AML-193 (cell line): ENCODE results near the gene TMEM163.
"Not testable (repeated sequence)": the region's sequence is repeated elsewhere in the genome, so short reads cannot be mapped to it uniquely, and the experiment has no call there.

Source experiments
- DNase-seq, 2 experiments: peaks; one replicate each; lab custom pipeline; 2025; lab: John Stamatoyannopoulos, UW

TMEM163 gene

GRCh38 chr2:134578316-134578715 is 140.5 kb downstream of the TMEM163 start:
- no peak for DNase-seq

GRCh38 chr2:134576478-134576877 is 142.3 kb downstream of the TMEM163 start:
- DNase-seq, result no peak

DNA sequence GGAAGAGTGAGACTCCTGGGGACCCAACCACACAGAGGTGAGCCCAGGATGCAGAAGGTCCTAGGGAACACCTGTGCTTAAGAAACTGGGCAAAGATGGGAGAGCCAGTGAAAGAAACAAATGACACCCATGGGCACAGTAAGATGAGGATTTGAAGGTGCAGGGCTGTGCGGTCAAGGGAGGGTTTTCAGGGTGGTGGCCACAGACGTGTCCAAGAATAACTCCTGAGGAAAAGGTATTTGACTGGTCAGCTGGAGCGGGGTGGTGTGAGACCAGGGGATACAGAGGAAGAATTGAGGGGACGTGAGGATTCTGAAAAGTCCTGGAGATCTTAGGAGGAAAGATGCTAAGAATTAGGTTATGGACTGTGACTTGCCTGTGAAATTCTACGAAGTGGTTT is 142.9 kb downstream of the TMEM163 start:
- DNase-seq, result no peak

DNA sequence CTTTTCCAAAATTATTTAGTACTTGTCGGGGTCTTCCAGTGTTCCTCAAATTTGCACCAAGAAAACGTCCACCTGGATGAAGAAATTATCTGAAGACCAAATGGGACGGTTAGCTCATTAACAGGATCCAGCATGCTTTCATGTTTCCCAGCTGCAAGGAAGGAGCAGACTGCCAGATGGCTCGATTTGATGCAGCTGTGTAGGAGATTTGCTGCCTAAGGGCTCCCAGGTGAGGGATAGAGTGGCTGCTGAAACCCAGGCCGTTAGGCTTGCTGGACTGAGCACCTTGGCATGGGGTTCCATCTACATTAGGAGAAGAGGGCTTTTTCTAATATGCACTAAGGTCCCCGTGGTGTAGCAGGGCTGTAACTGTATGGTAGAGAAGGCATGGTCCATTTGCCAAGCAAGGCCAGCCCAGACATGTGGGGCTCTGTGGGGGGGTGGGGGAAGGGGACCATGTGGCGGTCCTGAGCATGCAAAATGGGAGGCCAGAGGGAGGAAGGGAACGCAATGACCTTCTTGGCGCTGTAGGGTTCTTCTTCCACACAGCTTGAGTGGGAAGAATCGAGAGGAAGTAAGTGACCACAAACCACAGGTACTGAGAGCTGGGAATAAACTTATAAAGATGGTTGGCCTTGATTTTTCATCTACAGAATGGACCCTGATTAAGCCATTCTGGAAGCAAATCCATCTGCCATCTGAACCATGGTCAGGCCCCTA is 144.0 kb downstream of the TMEM163 start:
- DNase-seq, result no peak

- DNase-seq, result no peak
Observed at GRCh38 chr2:134573724-134574123, 145.1 kb downstream of the TMEM163 start.

GRCh38 chr2:134573085-134573370 is 145.8 kb downstream of the TMEM163 start:
- DNase-seq, result no peak

GRCh38 chr2:134572314-134573084 is 146.3 kb downstream of the TMEM163 start:
- no peak for DNase-seq

DNA sequence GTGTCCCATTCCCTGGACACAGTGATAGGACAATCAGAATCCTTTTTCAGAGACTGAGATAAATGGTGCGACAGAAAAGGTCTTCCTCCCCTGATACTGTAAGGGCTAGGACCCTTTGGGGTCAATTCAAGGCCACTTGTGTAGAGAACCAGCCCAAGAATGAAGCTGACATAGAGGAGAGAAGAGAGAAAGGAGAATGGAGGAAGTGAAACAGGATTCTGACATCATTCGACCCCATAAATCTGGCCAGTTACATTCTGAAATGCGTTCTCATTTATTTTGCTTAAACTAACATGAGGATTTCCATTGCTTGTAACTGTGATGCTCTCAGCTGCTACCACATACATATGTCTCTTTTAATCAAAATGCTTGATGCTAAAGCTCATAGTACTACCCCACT is 148.1 kb downstream of the TMEM163 start:
- no peak for DNase-seq

DNA sequence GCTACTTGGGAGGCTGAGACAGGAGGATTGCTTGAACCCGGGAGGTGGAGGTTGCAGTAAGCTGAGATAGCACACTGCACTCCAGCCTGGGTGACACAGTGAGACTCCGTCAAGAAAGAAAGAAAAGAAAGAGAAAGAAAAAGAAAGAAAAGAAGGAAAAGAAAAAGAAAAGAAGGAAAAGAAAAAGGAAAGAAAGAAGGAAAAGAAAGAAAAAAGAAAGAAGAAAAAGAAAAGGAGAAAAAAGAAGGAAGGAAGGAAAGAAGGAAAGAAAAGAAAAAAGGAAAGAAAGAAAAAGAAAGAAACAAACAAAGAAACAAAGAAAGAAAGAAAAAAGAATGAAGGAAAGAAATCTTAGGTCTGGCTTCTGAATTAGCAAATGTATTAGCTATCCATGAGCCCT is 150.4 kb downstream of the TMEM163 start:
- DNase-seq, result no peak

DNA sequence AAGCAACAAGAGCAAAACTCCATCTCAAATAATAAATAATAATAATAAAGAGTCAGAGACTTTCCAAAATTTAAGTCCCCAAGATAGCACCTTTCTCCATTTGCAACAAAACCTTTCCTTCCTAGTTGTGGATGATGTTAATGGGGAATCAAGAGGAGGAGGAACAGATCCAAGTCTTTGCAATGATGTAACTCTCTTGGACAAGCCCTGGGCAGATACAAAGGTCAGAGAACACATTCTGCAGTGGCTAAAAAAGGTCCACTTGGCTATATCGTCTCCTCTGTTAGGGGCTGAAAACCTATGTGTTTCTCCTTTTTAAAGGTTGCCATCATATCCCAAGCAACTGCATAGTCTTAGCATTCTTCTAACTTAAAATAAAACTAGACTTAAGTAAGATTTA is 151.1 kb downstream of the TMEM163 start:
- DNase-seq, result no peak

DNA sequence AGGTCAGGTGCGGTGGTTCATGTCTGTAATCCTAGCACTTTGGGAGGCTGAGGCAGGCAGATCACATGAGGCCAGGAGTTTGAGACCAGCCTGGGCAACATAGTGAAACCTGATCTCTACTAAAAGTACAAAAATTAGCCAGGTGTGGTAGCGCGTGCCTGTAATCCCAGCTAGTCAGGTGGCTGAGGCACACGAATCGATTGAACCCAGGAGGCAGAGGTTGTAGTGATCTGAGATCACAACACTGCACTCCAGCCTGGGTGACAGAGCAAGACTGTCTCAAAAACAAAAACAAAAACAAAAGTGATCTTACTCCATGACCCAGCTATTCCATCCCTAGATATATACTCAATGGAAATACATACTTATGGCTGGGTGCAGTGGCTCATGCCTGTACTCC is 153.8 kb downstream of the TMEM163 start:
- DNase-seq, result not testable (repeated sequence)

GRCh38 chr2:134564549-134564948 is 154.3 kb downstream of the TMEM163 start:
- DNase-seq, result no peak

GRCh38 chr2:134558208-134558830 is 160.5 kb downstream of the TMEM163 start:
- DNase-seq, result no peak

- DNase-seq, result no peak
Observed at GRCh38 chr2:134555411-134555810, 163.4 kb downstream of the TMEM163 start.

- DNase-seq, result no peak
Observed at GRCh38 chr2:134553657-134554056, 165.1 kb downstream of the TMEM163 start.

DNA sequence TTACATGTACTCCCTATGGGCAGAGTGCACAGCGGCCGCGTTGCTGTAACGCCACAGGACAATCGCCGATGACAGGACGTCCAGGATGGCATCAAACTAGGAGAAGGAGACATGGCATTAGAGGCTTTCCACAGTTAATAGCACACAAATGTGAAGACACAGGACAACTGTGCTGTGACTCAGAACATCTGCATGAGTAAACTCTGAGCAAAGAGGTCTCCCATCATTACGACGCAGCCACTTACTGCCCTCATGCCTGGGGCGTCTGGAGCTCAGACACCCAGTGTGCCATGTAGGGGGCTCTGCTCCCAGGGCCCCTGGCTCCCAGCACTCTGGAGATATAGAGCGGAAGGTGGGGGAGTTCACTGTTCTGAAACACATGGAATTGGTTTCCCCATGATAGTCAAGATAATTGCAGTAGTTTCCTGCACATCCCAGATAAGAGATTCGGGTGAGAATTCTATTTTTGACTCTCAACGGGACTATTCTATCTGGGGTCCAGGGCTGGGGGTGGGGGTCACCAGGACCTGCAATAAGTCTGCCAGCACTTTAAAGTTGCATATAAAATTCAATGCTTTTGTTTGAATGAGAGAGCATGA is 168.1 kb downstream of the TMEM163 start:
- DNase-seq, result no peak

- DNase-seq, result no peak
Observed at GRCh38 chr2:134549104-134549503, 169.7 kb downstream of the TMEM163 start.

GRCh38 chr2:134540990-134541389 is 177.8 kb downstream of the TMEM163 start:
- DNase-seq, result no peak

GRCh38 chr2:134539981-134540380 is 178.8 kb downstream of the TMEM163 start:
- DNase-seq, result no peak

DNA sequence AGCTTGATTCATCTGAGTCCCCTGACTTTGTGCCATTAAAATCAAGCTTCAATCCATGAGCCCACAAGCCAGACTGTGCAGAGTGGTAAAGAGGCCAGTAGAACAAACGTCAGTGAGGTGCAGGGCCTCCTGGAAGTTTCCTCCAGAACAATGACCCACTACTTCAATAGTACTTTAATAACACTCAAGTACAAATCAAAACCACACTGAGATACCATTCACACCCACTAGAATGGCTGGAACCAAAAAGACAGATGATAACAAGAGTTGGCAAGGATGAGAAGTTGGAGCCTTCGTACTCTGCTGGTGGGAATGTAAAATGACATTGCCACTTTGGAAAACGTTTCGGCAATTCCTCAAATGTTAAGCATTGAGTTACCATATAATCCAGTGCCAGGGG is 181.1 kb downstream of the TMEM163 start:
- DNase-seq, result no peak

DNA sequence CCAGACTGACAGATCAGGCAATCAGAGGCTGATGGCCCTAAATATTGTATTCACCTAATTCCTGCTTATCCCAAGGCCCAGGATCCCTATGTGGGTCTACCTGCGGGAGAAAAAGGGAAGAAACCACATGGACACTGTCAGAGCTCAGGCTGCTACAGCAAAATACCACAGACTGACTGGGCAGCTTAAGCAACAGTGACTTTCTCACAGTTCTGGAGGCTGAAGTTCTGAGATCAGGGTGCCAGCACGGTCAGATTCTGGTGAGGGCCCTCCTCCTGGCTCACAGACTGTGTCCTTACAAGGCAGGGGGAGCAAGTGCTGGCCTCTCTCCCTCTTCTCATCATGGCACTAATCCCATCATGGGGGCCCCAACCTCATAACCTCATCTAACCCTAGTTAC is 181.7 kb downstream of the TMEM163 start:
- no peak for DNase-seq

DNA sequence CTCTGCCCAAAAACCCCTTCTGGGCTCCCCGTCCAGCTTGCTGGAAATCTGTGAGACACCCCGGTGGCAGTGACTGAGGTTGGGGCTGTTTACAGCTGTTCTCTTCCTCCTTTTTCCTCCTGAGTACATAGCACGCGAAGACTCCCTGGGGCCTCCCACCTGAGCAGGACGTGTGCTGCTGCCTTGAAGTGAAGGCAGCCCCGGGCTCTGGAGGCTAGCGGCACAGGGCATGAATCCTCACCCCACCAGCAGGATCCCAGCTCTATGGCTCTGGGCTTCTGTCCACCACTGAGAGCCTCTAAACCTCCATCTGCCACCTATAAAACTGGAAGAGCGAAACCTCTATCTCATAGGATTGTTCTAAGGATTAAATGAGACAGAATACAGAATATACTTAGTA is 182.5 kb downstream of the TMEM163 start:
- no peak for DNase-seq

DNA sequence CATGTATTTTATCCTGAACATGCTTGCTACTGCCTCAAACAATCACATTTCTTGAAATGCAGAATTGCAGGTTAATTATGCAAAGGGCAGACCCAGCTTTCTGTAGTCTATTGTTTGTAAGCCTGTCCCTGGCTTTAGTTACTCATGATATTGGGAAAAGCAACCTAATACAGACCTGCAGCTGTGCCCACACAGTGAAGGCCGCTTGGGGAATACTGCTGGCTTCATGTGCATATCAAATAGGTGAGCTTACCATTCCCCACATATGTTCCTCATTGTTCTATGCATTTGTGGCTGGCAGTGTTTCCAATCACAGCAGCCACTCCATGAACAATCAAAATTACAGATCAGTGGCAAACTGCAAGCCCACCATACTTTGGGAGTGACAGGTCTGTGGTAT is 186.3 kb downstream of the TMEM163 start:
- DNase-seq, result no peak
